RCC 7860 (cell line): ENCODE measurements around the gene CCBE1.
"Not testable (repeated sequence)": the region's sequence is repeated elsewhere in the genome, so short reads cannot be mapped to it uniquely, and the experiment has no call there.

Experiments used
- DNase-seq: peaks from one replicate; pipeline ENCODE4 v3.0.0-alpha.2; 2015; ENCODE audit warnings: low spot score
- FAIRE-seq: peaks from 2 replicates; lab custom pipeline; 2012; peaks lifted over from hg19 to GRCh38; lab: Jason Lieb, UNC

CCBE1 gene

GRCh38 chr18:59715966-59716369 is 18.7 kb upstream of the CCBE1 start:
- FAIRE-seq = peak; percentile 97
- peak; percentile 97 for DNase-seq

- no peak for DNase-seq
Measured at GRCh38 chr18:59715445-59715844, 18.2 kb upstream of the CCBE1 start.

GRCh38 chr18:59714096-59714495 is 16.9 kb upstream of the CCBE1 start:
- DNase-seq, FAIRE-seq: not testable (repeated sequence)

More at GRCh38 chr18:59715445-59715844, 18.2 kb upstream of the CCBE1 start:
- no peak for FAIRE-seq

GRCh38 chr18:59712311-59712710 is 15.1 kb upstream of the CCBE1 start:
- FAIRE-seq = no peak
- no peak for DNase-seq

GRCh38 chr18:59708988-59709387 is 11.8 kb upstream of the CCBE1 start:
- DNase-seq = no peak
- FAIRE-seq = no peak

- no peak for DNase-seq
Measured at GRCh38 chr18:59707306-59707705, 10.1 kb upstream of the CCBE1 start.

GRCh38 chr18:59706499-59706898 is 9.3 kb upstream of the CCBE1 start:
- no peak for DNase-seq
- FAIRE-seq = no peak

More at GRCh38 chr18:59707306-59707705, 10.1 kb upstream of the CCBE1 start:
- no peak for FAIRE-seq

GRCh38 chr18:59705145-59705544 is 7.9 kb upstream of the CCBE1 start:
- FAIRE-seq (no peak), DNase-seq (no peak)

- DNase-seq = no peak
- no peak for FAIRE-seq
Measured at GRCh38 chr18:59704146-59704545, 6.9 kb upstream of the CCBE1 start.

- DNase-seq (no peak), FAIRE-seq (no peak)
Measured at GRCh38 chr18:59701272-59701671, 4.0 kb upstream of the CCBE1 start.

- DNase-seq (no peak), FAIRE-seq (no peak)
Measured at GRCh38 chr18:59700535-59700967, 3.3 kb upstream of the CCBE1 start.

- FAIRE-seq (no peak), DNase-seq (no peak)
Measured at GRCh38 chr18:59699750-59700534, 2.7 kb upstream of the CCBE1 start.

GRCh38 chr18:59699061-59699460 is 1.8 kb upstream of the CCBE1 start:
- DNase-seq (no peak), FAIRE-seq (no peak)

GRCh38 chr18:59696311-59697235 is 650 bp downstream of the CCBE1 start:
- FAIRE-seq = no peak

GRCh38 chr18:59695551-59695950 is 1.7 kb downstream of the CCBE1 start:
- no peak for DNase-seq

More at GRCh38 chr18:59696311-59697235, 650 bp downstream of the CCBE1 start:
- DNase-seq = no peak

GRCh38 chr18:59694824-59695223 is 2.4 kb downstream of the CCBE1 start:
- FAIRE-seq = no peak
- no peak for DNase-seq

More at GRCh38 chr18:59695551-59695950, 1.7 kb downstream of the CCBE1 start:
- no peak for FAIRE-seq

GRCh38 chr18:59691996-59692395 is 5.2 kb downstream of the CCBE1 start:
- FAIRE-seq (no peak), DNase-seq (no peak)

GRCh38 chr18:59690996-59691395 is 6.2 kb downstream of the CCBE1 start:
- no peak for FAIRE-seq
- DNase-seq = no peak

- FAIRE-seq (no peak), DNase-seq (no peak)
Measured at GRCh38 chr18:59690186-59690982, 6.8 kb downstream of the CCBE1 start.

GRCh38 chr18:59689756-59690155 is 7.5 kb downstream of the CCBE1 start:
- FAIRE-seq (no peak), DNase-seq (no peak)

- DNase-seq = no peak
- no peak for FAIRE-seq
Measured at GRCh38 chr18:59686260-59686659, 11.0 kb downstream of the CCBE1 start.
